ENCODE data around the gene XPC.

DNA sequence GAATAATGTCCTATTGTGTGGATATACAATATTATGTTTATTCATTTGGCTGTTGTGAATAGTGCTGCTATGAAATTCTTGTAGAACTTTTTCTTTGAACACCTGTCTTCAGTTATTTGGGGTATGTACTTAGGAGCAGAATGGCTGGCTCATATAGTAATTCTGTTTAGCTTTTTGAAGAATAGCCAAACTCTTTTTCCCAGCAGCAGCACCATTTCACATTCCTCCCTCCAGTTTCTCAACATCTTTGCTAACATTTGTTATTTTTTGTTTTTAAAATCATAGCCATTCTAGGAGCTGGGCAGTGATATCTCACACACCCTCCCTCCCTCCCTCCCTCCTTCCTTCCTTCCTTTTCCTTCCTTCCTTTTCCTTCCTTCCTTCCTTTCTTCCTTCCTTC is 40.0 kb upstream of the XPC start:
- no peak for TF ChIP-seq POLR2A (IDR thresholded peaks at IDR 0.05; ENCODE audit: low read length)
- TF ChIP-seq GATA1 (IDR thresholded peaks at IDR 0.05; ENCODE audit: low read depth, low read length) = no peak
